H9 (cell line): ENCODE data around the gene LRCH4. TPM values are rescaled to one million over a fixed set of nuclear protein-coding genes. Genes with fewer than 3 reads are reported as not detected.

Source experiments
- DNase-seq: peaks from one replicate; pipeline ENCODE4 v3.0.0-alpha.2; 2017
- H2AFZ ChIP-seq: one replicate; pipeline ENCODE4 v1.6.1; 2013; ENCODE audit warnings: mild to moderate bottlenecking, low read length, control low read depth, moderate library complexity
- H2AK5ac ChIP-seq: 2 replicates; pipeline ENCODE4 v1.6.1; 2013; ENCODE audit warnings: low read length, control low read depth, mixed read lengths; ENCODE audit not compliant: insufficient read length
- H2BK120ac ChIP-seq: one replicate; pipeline ENCODE4 v1.6.1; 2013; ENCODE audit warnings: low read depth, mild to moderate bottlenecking, low read length, control low read depth, inconsistent platforms; ENCODE audit not compliant: poor library complexity, severe bottlenecking
- H2BK12ac ChIP-seq: 2 replicates; pipeline ENCODE4 v1.6.1; 2013; ENCODE audit warnings: low read length, control low read depth, mixed read lengths, low read depth; ENCODE audit not compliant: insufficient read length
- H2BK15ac ChIP-seq: 2 replicates; pipeline ENCODE4 v1.6.1; 2013; ENCODE audit warnings: low read depth, low read length, control low read depth
- H2BK20ac ChIP-seq: one replicate; pipeline ENCODE4 v1.6.1; 2013; ENCODE audit warnings: low read depth, mild to moderate bottlenecking, low read length, control low read depth, inconsistent platforms; ENCODE audit not compliant: poor library complexity, severe bottlenecking
- H2BK5ac ChIP-seq: 2 replicates; pipeline ENCODE4 v1.6.1; 2013; ENCODE audit warnings: low read length, control low read depth, mixed read lengths; ENCODE audit not compliant: insufficient read length
- H3K14ac ChIP-seq: 2 replicates; pipeline ENCODE4 v1.6.1; 2013; ENCODE audit warnings: low read length, control low read depth; ENCODE audit not compliant: insufficient read depth
- H3K18ac ChIP-seq: 2 replicates; pipeline ENCODE4 v1.6.1; 2013; ENCODE audit warnings: low read depth, mild to moderate bottlenecking, mixed read lengths, low read length, control low read depth; ENCODE audit not compliant: insufficient read length
- H3K23ac ChIP-seq: 2 replicates; pipeline ENCODE4 v1.6.1; 2013; ENCODE audit warnings: low read length, control low read depth, mixed read lengths, low read depth; ENCODE audit not compliant: insufficient read length
- H3K23me2 ChIP-seq: 2 replicates; pipeline ENCODE4 v1.6.1; 2013; ENCODE audit warnings: low read depth, mild to moderate bottlenecking, mixed read lengths, low read length, control low read depth; ENCODE audit not compliant: insufficient read length, poor library complexity, severe bottlenecking
- H3K27ac ChIP-seq: 2 replicates; pipeline ENCODE4 v1.5.1; 2013; ENCODE audit warnings: low read length, control low read depth, mixed read lengths, low read depth; ENCODE audit not compliant: insufficient read length
- H3K27me3 ChIP-seq: 2 replicates; pipeline ENCODE4 v1.6.1; 2013; ENCODE audit warnings: low read length, control low read depth, inconsistent platforms; ENCODE audit not compliant: insufficient read depth
- H3K4ac ChIP-seq: 2 replicates; pipeline ENCODE4 v1.6.1; 2013; ENCODE audit warnings: low read depth, mild to moderate bottlenecking, control low read depth, inconsistent platforms, low read length, moderate library complexity
- H3K4me1 ChIP-seq: 2 replicates; pipeline ENCODE4 v1.6.1; 2013; ENCODE audit warnings: low read length, control low read depth, inconsistent platforms; ENCODE audit not compliant: insufficient read depth
- H3K4me2 ChIP-seq: 2 replicates; pipeline ENCODE4 v1.6.1; 2013; ENCODE audit warnings: low read length, control low read depth, mixed read lengths; ENCODE audit not compliant: insufficient read length, insufficient read depth
- H3K56ac ChIP-seq: 2 replicates; pipeline ENCODE4 v1.6.1; 2013; ENCODE audit warnings: low read depth, mild to moderate bottlenecking, mixed read lengths, low read length, control low read depth; ENCODE audit not compliant: insufficient read length
- H3K79me1 ChIP-seq: 2 replicates; pipeline ENCODE4 v1.6.1; 2013; ENCODE audit warnings: low read depth, mild to moderate bottlenecking, moderate library complexity, low read length, control low read depth, inconsistent platforms; ENCODE audit not compliant: insufficient read depth, poor library complexity, severe bottlenecking
- H3K79me2 ChIP-seq: 2 replicates; pipeline ENCODE4 v1.6.1; 2013; ENCODE audit warnings: low read length, control low read depth, inconsistent platforms; ENCODE audit not compliant: insufficient read depth
- H3K9ac ChIP-seq: 2 replicates; pipeline ENCODE4 v1.6.1; 2013; ENCODE audit warnings: low read length, control low read depth, mixed read lengths; ENCODE audit not compliant: insufficient read length; ENCODE audit errors: extremely low read depth
- H3K9me3 ChIP-seq: one replicate; pipeline ENCODE4 v1.6.1; 2013; ENCODE audit warnings: low read depth, low read length, inconsistent platforms; ENCODE audit not compliant: control insufficient read depth
- H3T11ph ChIP-seq: one replicate; pipeline ENCODE4 v1.6.1; 2013; ENCODE audit warnings: mild to moderate bottlenecking, low read length, control low read depth, inconsistent platforms
- H4K20me1 ChIP-seq: one replicate; pipeline ENCODE4 v1.6.1; 2013; ENCODE audit not compliant: control insufficient read depth, insufficient read length, insufficient read depth
- H4K5ac ChIP-seq: 2 replicates; pipeline ENCODE4 v1.6.1; 2013; ENCODE audit warnings: low read depth, mild to moderate bottlenecking, mixed read lengths, low read length, control low read depth; ENCODE audit not compliant: insufficient read length
- H4K8ac ChIP-seq: replicated peaks from 2 replicates; pipeline ENCODE4 v1.6.1; 2013; ENCODE audit warnings: low read length, control low read depth, mixed read lengths, low read depth; ENCODE audit not compliant: insufficient read length
- H4K91ac ChIP-seq: 2 replicates; pipeline ENCODE4 v1.6.1; 2013; ENCODE audit warnings: low read depth, mild to moderate bottlenecking, moderate library complexity, mixed read lengths, low read length, control low read depth; ENCODE audit not compliant: insufficient read length
- H3K27ac Mint-ChIP-seq, 3 experiments: 2 replicates in 2 of 3; 3 replicates in 1 of 3; pipeline ENCODE4 v1.8.0; 2020 to 2021; ENCODE audit warnings: mixed read lengths in 3 of 3, mild to moderate bottlenecking in 1 of 3, moderate library complexity in 1 of 3
- H3K27me3 Mint-ChIP-seq: 2 replicates; pipeline ENCODE4 v1.8.0; 2021; ENCODE audit warnings: low read depth, mild to moderate bottlenecking, moderate library complexity, mixed read lengths
- H3K36me3 Mint-ChIP-seq, 3 experiments: 2 replicates in 2 of 3; 3 replicates in 1 of 3; pipeline ENCODE4 v1.8.0; 2020 to 2021; ENCODE audit warnings: low read depth in 3 of 3, mixed read lengths in 3 of 3; ENCODE audit not compliant: insufficient read depth in 1 of 3
- H3K4me1 Mint-ChIP-seq, 2 experiments: 2 replicates each; pipeline ENCODE4 v1.8.0; 2020; ENCODE audit warnings: mixed read lengths in 2 of 2
- H3K4me3 Mint-ChIP-seq, 2 experiments: 2 replicates in 1 of 2; 3 replicates in 1 of 2; pipeline ENCODE4 v1.8.0; 2020 to 2021; ENCODE audit warnings: mild to moderate bottlenecking in 2 of 2, mixed read lengths in 2 of 2, moderate library complexity in 1 of 2
- H3K9me3 Mint-ChIP-seq, 2 experiments: 2 replicates in 1 of 2; 3 replicates in 1 of 2; pipeline ENCODE4 v1.8.0; 2020; ENCODE audit warnings: mild to moderate bottlenecking in 2 of 2, mixed read lengths in 2 of 2, moderate library complexity in 1 of 2
- CTCF ChIP-seq: fragments of 200-600 bp; sonication (generic); conservative IDR thresholded peaks from 3 replicates; pipeline ENCODE4 v1.8.0; 2021; ENCODE audit warnings: antibody characterized with exemption, mild to moderate bottlenecking
- WGBS: extraction: QIAGEN DNeasy Blood & Tissue Kit; methylation state at CpG from one replicate; pipeline ENCODE4 v1.1.7; 2013; ENCODE audit warnings: missing lambda C conversion rate, low lambda C conversion rate, mixed read lengths; ENCODE audit not compliant: insufficient read length; ENCODE audit errors: extremely low coverage; 5-methylcytosine and 5-hydroxymethylcytosine counted together
- total RNA-seq: library from RNA; stranded (reverse); gene quantifications from 2 replicates; pipeline ENCODE4 v1.2.1, GENCODE V29; 2021

Gene LRCH4
- total RNA-seq, 1 experiment from 2014 or later, result 39.1 TPM

DNA sequence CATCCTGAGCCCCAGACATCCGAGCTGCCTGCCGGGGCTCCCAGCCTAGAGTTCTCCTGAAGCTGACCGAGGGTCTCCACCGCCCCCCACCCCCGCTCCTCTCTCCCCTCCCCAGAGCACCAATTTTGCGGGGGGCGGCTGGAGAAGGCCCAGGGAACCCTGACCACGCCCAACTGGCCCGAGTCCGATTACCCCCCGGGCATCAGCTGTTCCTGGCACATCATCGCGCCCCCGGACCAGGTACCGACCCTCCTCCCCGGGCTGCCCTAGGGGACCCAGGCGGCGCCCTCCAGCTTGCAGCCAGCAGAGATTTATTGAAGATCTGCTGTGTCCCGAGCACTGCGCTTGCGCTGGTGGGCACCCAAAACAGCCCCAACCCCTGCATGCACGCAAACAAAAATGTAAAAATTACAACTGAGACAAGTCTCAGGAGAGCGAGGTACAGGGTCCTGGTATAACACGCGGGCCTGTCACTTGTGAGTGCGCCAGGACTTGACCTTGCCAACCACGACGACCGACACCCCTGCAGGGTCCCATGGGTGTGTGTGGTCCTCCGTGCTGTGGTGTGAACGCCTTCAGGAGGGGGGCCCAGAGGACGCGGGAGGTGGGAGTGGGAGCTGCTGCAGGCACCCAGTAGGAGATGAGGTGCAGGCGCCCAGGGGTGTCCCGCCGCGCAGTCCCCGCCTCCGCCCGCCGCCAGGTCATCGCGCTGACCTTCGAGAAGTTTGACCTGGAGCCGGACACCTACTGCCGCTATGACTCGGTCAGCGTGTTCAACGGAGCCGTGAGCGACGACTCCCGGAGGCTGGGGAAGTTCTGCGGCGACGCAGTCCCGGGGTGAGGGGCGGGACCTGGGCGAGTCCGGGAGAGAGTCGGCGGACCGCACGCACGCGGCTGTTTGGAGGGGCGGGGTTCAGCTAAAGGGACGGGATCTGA lies 19.3 kb upstream of the LRCH4 start:
- Histone ChIP-seq H2BK15ac (no peak overlapping the region), H2BK20ac (no peak overlapping the region), H2AFZ (no peak overlapping the region), H3K79me2 (no peaks in the 10 kb centered on the region), H4K5ac (no peak overlapping the region), H3K4me1 (peaks cover 4% of the 10 kb centered on the region; the same call in 1 of the 2 replicates), H3K14ac (peak overlapping the region; percentile 60; the same call in 1 of the 2 replicates), H3K18ac (peak overlapping the region; percentile 40), H2BK12ac (no peak overlapping the region), H3K23ac (no peak overlapping the region), H3K4ac (no peak overlapping the region), H3K9ac (no peak overlapping the region), H3K9me3 (no peaks in the 10 kb centered on the region), H3K4me2 (peak overlapping the region; percentile 93), H3K27ac (no peak overlapping the region), H4K8ac (no peak overlapping the region), H4K91ac (no peak overlapping the region), H2BK120ac (no peak overlapping the region), H3K27me3 (no peaks in the 10 kb centered on the region), H2BK5ac (no peak overlapping the region), H2AK5ac (no peak overlapping the region), H3K23me2 (peaks cover 35% of the 10 kb centered on the region), H3T11ph (no peak overlapping the region), H4K20me1 (no peaks in the 10 kb centered on the region), H3K79me1 (no peaks in the 10 kb centered on the region), H3K56ac (no peak overlapping the region)
- TF ChIP-seq CTCF, result no peak
- H3K36me3 Mint-ChIP-seq, result peaks cover 0 to 22% (median 13%) of the 10 kb centered on the region in 3 experiments; a peak in 5 of 7 replicates
- H3K4me1 Mint-ChIP-seq, result peaks cover 30 to 49% of the 10 kb centered on the region in 2 experiments
- H3K27me3 Mint-ChIP-seq, result peaks cover 25% of the 10 kb centered on the region
- no peak overlapping the region; a peak in 1 of 7 replicates for H3K27ac Mint-ChIP-seq
- no CpG with 5 or more reads among the region's 68 CpGs for WGBS
- peak overlapping the region; percentile 70 to 89 for H3K4me3 Mint-ChIP-seq
- DNase-seq, result peak; percentile 67
- no peaks in the 10 kb centered on the region for H3K9me3 Mint-ChIP-seq
